GM21515 (cell line): ENCODE results near the gene PCCA.
"Not testable (repeated sequence)": the region's sequence is repeated elsewhere in the genome, so short reads cannot be mapped to it uniquely, and the experiment has no call there.

Source experiments
- ATAC-seq: cut with Tn5 transposase; IDR thresholded peaks from one replicate; pipeline ENCODE4 v1.9.1; 2021; ENCODE audit not compliant: unreplicated experiment

PCCA gene

GRCh38 chr13:100088644-100089464 is at the start of gene PCCA:
TSS of gene PCCA (plus strand) at chr13:100089093. CDS start at chr13:100089121, 28 bp downstream.
- ATAC-seq, result peak; percentile 98

- no peak for ATAC-seq
Measured at GRCh38 chr13:100039740-100040139, 49.2 kb upstream of the PCCA start.

- no peak for ATAC-seq
Measured at GRCh38 chr13:100040196-100040595, 48.7 kb upstream of the PCCA start.

GRCh38 chr13:100044936-100045335 is 44.0 kb upstream of the PCCA start:
- ATAC-seq, result no peak

GRCh38 chr13:100045355-100045754 is 43.5 kb upstream of the PCCA start:
- no peak for ATAC-seq

- no peak for ATAC-seq
Measured at GRCh38 chr13:100051070-100051469, 37.8 kb upstream of the PCCA start.

- no peak for ATAC-seq
Measured at GRCh38 chr13:100059827-100060226, 29.1 kb upstream of the PCCA start.

GRCh38 chr13:100063333-100063732 is 25.6 kb upstream of the PCCA start:
- no peak for ATAC-seq

GRCh38 chr13:100063906-100064305 is 25.0 kb upstream of the PCCA start:
- no peak for ATAC-seq

- ATAC-seq, result no peak
Measured at GRCh38 chr13:100068133-100068931, 20.6 kb upstream of the PCCA start.

- no peak for ATAC-seq
Measured at GRCh38 chr13:100069278-100069677, 19.6 kb upstream of the PCCA start.

- no peak for ATAC-seq
Measured at GRCh38 chr13:100075700-100076587, 12.9 kb upstream of the PCCA start.

GRCh38 chr13:100079003-100079402 is 9.9 kb upstream of the PCCA start:
- not testable (repeated sequence) for ATAC-seq

- ATAC-seq, result not testable (repeated sequence)
Measured at GRCh38 chr13:100083401-100083800, 5.5 kb upstream of the PCCA start.

- ATAC-seq, result no peak
Measured at GRCh38 chr13:100088273-100088643, 635 bp upstream of the PCCA start.

- ATAC-seq, result peak; percentile 34
Measured at GRCh38 chr13:100089465-100090032, 656 bp downstream of the PCCA start.

GRCh38 chr13:100090861-100091260 is 2.0 kb downstream of the PCCA start:
- ATAC-seq, result no peak

- ATAC-seq, result no peak
Measured at GRCh38 chr13:100091391-100091790, 2.5 kb downstream of the PCCA start.

- ATAC-seq, result not testable (repeated sequence)
Measured at GRCh38 chr13:100092273-100092672, 3.4 kb downstream of the PCCA start.

GRCh38 chr13:100095498-100095897 is 6.6 kb downstream of the PCCA start:
- ATAC-seq, result no peak

- ATAC-seq, result no peak
Measured at GRCh38 chr13:100096526-100096925, 7.6 kb downstream of the PCCA start.
